Activated CD4-positive, alpha-beta T cell treated with anti-CD3 and anti-CD28 coated beads, Interleukin-2, amount 50 U/mL, for 48 hours (primary cell): ENCODE measurements around the gene NLK.
"Not testable (repeated sequence)": the region's sequence is repeated elsewhere in the genome, so short reads cannot be mapped to it uniquely, and the experiment has no call there.

ENCODE experiments used
- DNase-seq, 2 experiments: peaks; one replicate each; pipeline ENCODE4 v3.0.0-alpha.2; 2020

NLK gene

DNA sequence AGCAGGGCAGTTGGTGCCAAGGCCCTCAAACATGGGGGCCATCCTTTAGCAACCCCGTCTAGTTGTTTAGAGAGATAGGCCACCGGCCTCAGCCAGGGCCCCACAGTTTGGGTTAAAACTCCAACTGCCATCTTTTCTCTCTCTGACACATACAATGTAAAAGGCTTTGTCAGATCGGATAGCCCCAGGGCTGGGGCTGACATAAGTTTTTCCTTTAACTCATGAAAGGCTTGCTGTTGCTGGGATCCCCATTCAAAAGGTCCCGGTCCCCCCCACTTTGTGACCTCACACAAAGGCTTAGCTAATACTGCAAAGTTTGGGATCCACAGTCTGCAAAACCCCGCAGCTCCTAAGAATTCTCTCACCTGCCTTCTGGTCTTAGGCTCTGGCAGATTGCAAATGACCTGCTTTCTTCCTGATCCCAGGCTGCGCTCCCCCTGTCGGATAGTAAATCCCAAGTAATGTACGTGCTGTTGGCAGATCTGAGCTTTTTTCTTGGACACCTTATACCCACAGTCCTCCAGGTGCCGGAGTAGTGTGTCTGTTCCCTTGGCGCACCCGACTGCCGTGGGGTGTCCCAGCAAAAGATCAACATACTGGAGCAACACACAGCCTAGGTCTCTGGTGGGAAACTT lies 192.7 kb downstream of the NLK start:
- not testable (repeated sequence) for DNase-seq

DNA sequence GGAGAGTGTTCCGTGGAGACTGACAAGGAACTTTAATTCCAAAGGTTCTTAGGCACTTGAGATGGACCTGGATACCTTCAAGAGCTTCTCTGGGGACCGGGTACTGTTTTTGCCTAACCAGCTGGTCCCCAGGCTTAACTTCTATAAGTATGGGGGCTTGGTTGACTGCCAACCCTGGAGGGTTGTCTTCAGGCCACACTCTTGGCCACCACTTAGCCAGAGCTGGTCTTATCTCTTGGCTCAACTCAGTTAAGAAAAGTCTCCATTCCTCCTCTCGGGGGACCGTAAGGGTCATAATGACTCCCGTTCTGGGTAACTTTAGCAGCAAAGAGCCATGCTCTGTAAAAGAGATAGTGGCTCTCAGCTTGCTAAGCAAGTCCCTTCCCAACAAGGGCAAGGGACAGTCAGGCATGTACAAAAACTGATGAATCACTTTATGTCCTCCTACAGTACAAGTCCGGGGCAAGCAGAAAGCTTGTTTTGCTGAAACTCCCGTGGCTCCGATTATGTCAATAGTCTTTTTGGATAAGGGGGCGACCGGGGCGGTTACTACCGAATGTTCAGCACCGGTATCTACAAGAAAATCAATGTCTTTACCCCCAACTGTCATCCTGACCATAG lies 193.7 kb downstream of the NLK start:
- DNase-seq: not testable (repeated sequence)

DNA sequence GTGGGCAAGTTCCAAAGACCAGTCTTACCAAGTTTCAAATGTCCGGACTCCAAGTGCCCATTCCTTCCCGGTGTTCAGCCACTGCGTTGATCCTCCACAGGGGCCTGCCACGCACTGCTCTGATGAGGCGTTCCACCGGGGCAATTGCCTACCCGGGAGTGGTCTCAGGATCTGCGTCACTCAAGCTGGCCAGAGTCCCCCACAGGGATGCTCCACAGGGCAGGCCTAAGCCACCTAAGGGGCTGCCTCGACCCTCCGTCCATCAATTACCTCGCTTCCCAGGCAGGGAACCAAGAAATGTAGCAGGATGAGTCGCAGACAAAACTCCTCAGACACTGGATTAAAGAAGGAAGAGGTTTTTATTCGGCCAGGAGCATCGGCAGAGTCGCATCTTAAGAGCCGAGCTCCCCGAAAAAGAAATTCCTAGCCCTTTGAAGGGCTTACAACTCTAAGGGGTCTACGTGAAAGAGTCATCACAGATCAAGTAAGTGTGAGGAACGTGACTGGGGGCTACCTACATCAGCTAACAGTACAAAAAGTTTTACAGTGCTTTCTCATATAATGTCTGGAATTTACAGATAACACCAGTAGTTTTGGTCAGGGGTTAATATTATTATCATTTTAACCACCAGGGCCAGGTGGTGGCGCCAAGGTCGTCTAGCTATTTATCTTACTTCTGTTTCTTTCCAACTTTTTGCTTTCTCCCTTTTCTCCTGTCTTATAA lies 196.2 kb downstream of the NLK start:
- DNase-seq: not testable (repeated sequence)

DNA sequence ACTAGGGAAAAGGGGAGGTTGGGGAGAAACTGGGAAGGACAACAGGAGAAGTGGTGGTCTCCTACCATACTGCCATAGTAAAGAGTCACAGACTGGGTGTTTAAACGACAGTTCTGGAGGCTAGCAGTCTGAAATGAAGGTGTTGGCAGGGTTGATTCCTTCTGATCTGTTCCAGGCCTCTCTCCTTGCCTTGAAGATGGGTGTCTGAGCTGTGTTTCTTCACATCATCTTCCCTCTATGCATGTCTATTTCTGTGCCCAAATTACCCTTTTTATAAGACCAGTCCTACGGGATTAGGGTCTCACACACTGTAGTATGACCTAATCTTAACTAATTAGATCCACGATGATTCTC lies 196.8 kb downstream of the NLK start:
- DNase-seq: no peak

DNA sequence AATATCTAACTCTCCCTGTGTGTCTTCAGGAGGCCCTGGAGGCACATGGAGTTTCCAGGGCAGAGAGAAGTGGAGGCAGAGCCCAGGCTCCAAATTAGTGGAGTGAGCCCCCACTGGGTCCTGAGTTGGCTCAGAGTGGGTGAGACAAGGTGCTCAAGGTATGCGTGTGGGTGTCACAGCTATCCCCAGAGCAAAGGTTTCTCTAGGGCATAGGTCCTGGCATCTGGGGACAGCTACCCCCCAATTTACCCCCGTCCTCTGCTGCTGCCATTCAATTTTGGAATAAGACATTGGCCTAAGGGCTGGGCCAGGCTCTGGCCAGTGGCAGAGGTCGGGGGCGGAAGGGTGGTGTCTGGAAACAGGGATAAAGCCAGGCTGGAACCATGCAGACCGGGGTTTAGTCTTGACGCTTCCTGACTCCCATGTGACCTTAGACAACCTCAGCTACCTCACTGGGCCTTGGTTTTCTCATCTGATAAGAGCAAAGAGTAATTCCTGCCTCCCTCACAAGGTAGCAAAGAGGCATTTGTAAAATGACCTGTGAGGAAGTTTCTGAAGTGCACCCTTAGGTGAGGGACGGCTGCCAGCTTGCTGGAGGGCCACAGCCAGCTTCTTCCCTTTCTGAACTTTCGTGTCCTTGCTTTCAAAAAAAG lies 198.3 kb downstream of the NLK start:
- no peak for DNase-seq

DNA sequence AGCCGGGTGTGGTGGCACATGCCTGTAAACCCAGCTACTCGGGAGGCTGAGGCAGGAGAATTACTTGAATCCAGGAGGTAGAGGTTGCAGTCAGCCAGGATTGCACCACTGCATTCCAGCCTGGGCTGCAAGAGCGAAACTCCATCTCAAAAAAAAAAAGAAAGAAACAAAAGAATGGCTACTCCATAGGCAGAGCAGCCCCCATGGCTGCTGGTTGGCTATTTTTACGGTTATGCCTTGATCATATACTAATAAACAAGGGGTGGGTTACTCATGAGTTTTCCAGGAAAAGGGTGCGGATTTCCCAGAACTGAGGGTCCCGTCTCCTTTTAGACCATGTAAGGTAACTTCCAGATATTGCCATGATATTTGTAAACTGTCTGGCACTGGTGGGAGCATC lies 200.3 kb downstream of the NLK start:
- DNase-seq: no peak

DNA sequence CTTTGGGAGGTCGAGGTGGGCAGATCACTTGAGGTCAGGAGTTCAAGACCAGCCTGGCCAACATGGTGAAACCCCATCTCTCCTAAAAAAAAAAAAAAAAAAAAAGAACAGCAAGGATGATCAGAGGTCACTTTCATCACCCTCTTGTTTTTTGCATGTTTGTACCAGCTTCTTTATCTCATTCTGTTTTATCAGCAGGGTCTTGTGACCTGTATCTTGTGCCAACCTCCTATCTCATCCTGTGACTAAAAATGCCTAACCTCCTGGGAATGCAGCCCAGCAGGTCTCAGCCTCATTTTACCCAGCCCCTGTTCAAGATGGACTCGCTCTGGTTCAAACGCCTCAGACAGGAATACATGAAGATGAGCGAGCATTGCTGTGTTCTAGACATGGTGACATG lies 200.8 kb downstream of the NLK start:
- not testable (repeated sequence) for DNase-seq

DNA sequence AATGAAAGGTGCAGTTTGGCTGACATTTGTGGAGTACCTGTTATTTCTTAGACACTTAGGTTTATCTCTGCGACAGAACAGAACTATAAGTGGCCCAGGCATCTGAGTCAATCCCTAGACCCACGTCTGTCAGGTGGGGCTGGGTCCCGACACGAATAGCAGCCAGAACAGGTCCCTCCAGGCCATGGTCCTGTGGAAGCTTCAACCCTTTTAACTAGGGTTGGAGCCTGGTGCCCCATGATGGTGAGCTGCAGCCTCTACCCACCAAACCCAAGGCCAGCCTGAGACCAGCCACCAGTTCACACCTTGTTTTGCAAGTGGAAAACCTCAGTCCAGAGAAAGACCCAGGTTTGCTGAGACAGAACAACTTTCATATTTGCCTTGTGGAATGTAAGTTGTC lies 202.0 kb downstream of the NLK start:
- no peak for DNase-seq
